ENCODE results near the gene PLA2G2F.

Gene PLA2G2F

GRCh38 chr1:20150326-20150705 lies 11.2 kb downstream of the PLA2G2F start:
- POLR2A ChIA-PET: no interaction called here
- CTCF ChIA-PET: interaction anchor here (2.8 to 5.7 kb wide), 5 partner anchors 46 to 268 kb away, joined by 12 to 137 read pairs (median 35); partner anchors contain the start of gene OTUD3
- no peak overlapping the region for H3K4me3 ChIP-seq (ENCODE audit: low read depth, low read length)
- no peak for DNase-seq (ENCODE audit: low read depth, low spot score)
- no peak for TF ChIP-seq CTCF (IDR thresholded peaks at IDR 0.05; ENCODE audit: insufficient read depth, low read length, missing control alignments)

- CTCF ChIA-PET: interaction anchor here (1.3 to 5.7 kb wide), 12 partner anchors 45 to 268 kb away, joined by 5 to 137 read pairs (median 15); partner anchors contain the start of genes OTUD3 and PLA2G2A
- no peak for TF ChIP-seq CTCF (IDR thresholded peaks at IDR 0.05; ENCODE audit: insufficient read depth, low read length, missing control alignments)
These were observed 11.8 kb downstream of the PLA2G2F start for GRCh38 chr1:20150969-20151368.

GRCh38 chr1:20151906-20152598 lies 12.9 kb downstream of the PLA2G2F start:
- TF ChIP-seq CTCF (IDR thresholded peaks at IDR 0.05; ENCODE audit: insufficient read depth, low read length, missing control alignments): peak; percentile 94
- POLR2A ChIA-PET: interaction anchor here (1.3 kb wide), 1 partner anchor 177 kb away, joined by 3 read pairs; no protein-coding TSS in a partner anchor
- DNase-seq (ENCODE audit: low read depth, low spot score): no peak
- H3K4me3 ChIP-seq (ENCODE audit: low read depth, low read length): peak overlapping the region; percentile 52
- CTCF ChIA-PET: interaction anchor here (0.7 to 5.7 kb wide), 46 partner anchors 9 to 491 kb away, joined by 3 to 137 read pairs (median 5); partner anchors contain the start of genes OTUD3 and PLA2G2A

More at GRCh38 chr1:20150969-20151368, 11.8 kb downstream of the PLA2G2F start:
- POLR2A ChIA-PET: interaction anchor here (1.3 kb wide), 1 partner anchor 176 kb away, joined by 3 read pairs; no protein-coding TSS in a partner anchor
- DNase-seq (ENCODE audit: low read depth, low spot score): no peak
- no peak overlapping the region for H3K4me3 ChIP-seq (ENCODE audit: low read depth, low read length)

- ChIA-PET CTCF (interaction anchor here (0.6 to 5.7 kb wide), 44 partner anchors 10 to 492 kb away, joined by 3 to 137 read pairs (median 5); partner anchors contain the start of genes OTUD3 and PLA2G2A), POLR2A (no interaction called here)
- no peak overlapping the region for H3K4me3 ChIP-seq (ENCODE audit: low read depth, low read length)
These were observed 13.4 kb downstream of the PLA2G2F start for GRCh38 chr1:20152599-20152930.

GRCh38 chr1:20153000-20153418 lies 13.9 kb downstream of the PLA2G2F start:
- CTCF ChIA-PET: interaction anchor here (0.6 to 5.7 kb wide), 35 partner anchors 10 to 492 kb away, joined by 3 to 137 read pairs (median 7); partner anchors contain the start of genes OTUD3 and PLA2G2A
- no peak for DNase-seq (ENCODE audit: low read depth, low spot score)

More at GRCh38 chr1:20152599-20152930, 13.4 kb downstream of the PLA2G2F start:
- no peak for DNase-seq (ENCODE audit: low read depth, low spot score)
- no peak for TF ChIP-seq CTCF (IDR thresholded peaks at IDR 0.05; ENCODE audit: insufficient read depth, low read length, missing control alignments)

More at GRCh38 chr1:20153000-20153418, 13.9 kb downstream of the PLA2G2F start:
- POLR2A ChIA-PET: no interaction called here
- no peak overlapping the region for H3K4me3 ChIP-seq (ENCODE audit: low read depth, low read length)
- TF ChIP-seq CTCF (IDR thresholded peaks at IDR 0.05; ENCODE audit: insufficient read depth, low read length, missing control alignments): no peak

Measured in AG04449 (cell line).